Hematopoietic multipotent progenitor cell treated with erythropoietin and hydrocortisone succinate and interleukin-3 and kit ligand, for 8 days (in vitro differentiated cells): ENCODE measurements around the gene C1orf167.

Experiments
- DNase-seq: peaks from one replicate; pipeline ENCODE4 v3.0.0-alpha.2; 2015

The C1orf167 gene

GRCh38 chr1:11838349-11839272, 76.6 kb downstream of the C1orf167 start:
- peak; percentile 73 for DNase-seq
